Muscle of leg (tissue), 11 donors: ENCODE results near the gene GPR156. TPM values are rescaled to one million over a fixed set of nuclear protein-coding genes. Genes with fewer than 3 reads are reported as not detected.

Experiments
- DNase-seq: peaks from one replicate; pipeline ENCODE4 v3.0.0; 2013
- H3K27ac ChIP-seq: one replicate; pipeline ENCODE4 v1.5.1; 2013; ENCODE audit warnings: mild to moderate bottlenecking, low read length, control low read depth
- H3K27me3 ChIP-seq: one replicate; pipeline ENCODE4 v1.6.1; 2013; ENCODE audit warnings: low read length; ENCODE audit not compliant: control insufficient read depth, insufficient read depth
- H3K36me3 ChIP-seq: one replicate; pipeline ENCODE4 v1.6.1; 2013; ENCODE audit warnings: low read length; ENCODE audit not compliant: control insufficient read depth, insufficient read depth
- H3K4me1 ChIP-seq: one replicate; pipeline ENCODE4 v1.6.1; 2013; ENCODE audit warnings: low read length; ENCODE audit not compliant: control insufficient read depth, insufficient read depth
- H3K4me3 ChIP-seq: one replicate; pipeline ENCODE4 v1.5.1; 2013; ENCODE audit warnings: low read length, control low read depth
- H3K9me3 ChIP-seq: replicated peaks from 2 replicates; pipeline ENCODE4 v1.6.1; 2013; ENCODE audit warnings: low read depth, low read length; ENCODE audit not compliant: control insufficient read depth
- WGBS: methylation state at CpG from one replicate; pipeline ENCODE4 v1.1.5; 2013; ENCODE audit warnings: missing lambda C conversion rate; ENCODE audit not compliant: insufficient coverage; 5-methylcytosine and 5-hydroxymethylcytosine counted together
- polyA plus RNA-seq, 8 donors: library from polyadenylated mRNA; unstranded; fragments of 120-200 nt; gene quantifications; one replicate each; pipeline versions ENCODE4 v1.2.1 to v1.2.3, GENCODE V29; 2013; ENCODE audit warnings: inconsistent platforms in 1 of 8, low replicate concordance in 1 of 8; ENCODE audit not compliant: insufficient read length in 8 of 8, insufficient read depth in 1 of 8
- total RNA-seq: library from RNA; stranded (reverse); fragments of 120-200 nt; gene quantifications from one replicate; pipeline ENCODE4 v1.2.4, GENCODE V29; 2013

GPR156 gene
- total and polyA plus RNA-seq, 9 donors, result 1.6 to 3.1 (median 2.1) TPM

DNA sequence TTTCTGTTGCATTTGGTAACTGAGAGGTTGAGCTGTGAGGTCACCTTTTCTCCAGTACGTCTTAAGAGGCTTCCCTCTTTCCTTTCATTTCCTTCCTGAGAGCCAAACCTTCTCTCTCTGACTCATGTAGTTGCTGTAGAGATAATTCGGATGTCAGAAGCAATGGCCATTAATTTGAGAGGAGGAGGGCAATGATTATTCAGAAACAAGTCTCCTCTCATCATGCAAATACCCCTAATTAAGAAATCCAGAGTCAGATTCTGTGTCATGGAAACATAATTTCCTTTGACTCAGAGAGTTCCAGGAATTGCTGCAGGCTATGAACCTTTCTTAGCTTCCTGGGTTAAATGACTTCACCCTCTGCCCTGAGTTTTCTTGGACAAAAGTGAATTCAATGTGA, 131.7 kb downstream of the GPR156 start:
- H3K27me3 ChIP-seq, result no peaks in the 10 kb centered on the region
- H3K36me3 ChIP-seq, result no peaks in the 10 kb centered on the region
- H3K4me1 ChIP-seq, result no peaks in the 10 kb centered on the region
- H3K4me3 ChIP-seq, result no peak overlapping the region
- H3K27ac ChIP-seq, result no peak overlapping the region
- no CpG with 5 or more reads among the region's 2 CpGs for WGBS
- no peak for DNase-seq
- peaks cover 14% of the 10 kb centered on the region for H3K9me3 ChIP-seq

DNA sequence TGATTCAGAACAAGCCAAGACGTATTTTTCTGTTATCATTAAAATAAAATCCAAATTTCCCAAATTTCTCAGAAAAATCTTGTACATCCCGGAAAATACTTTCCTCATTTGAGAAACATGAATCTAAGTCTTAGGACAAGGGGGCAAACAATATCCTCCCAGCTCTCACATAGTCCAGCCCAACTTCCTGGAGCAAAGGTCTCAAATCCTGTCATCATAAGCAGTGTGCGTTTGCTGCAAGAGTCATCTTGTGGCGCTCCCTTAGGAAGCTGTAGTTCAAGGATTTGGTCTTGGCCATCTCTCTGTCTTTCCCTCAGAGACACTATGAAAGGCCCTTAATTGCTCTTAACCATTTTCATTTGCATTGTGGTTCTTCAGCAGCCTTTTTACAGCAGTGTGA, 133.2 kb downstream of the GPR156 start:
- Histone ChIP-seq H3K27me3 (no peaks in the 10 kb centered on the region), H3K27ac (no peak overlapping the region), H3K4me3 (no peak overlapping the region), H3K36me3 (no peaks in the 10 kb centered on the region), H3K9me3 (peaks cover 14% of the 10 kb centered on the region), H3K4me1 (no peaks in the 10 kb centered on the region)
- WGBS, result 61% methylated on average over 3 of the region's 4 CpGs
- DNase-seq, result no peak

DNA sequence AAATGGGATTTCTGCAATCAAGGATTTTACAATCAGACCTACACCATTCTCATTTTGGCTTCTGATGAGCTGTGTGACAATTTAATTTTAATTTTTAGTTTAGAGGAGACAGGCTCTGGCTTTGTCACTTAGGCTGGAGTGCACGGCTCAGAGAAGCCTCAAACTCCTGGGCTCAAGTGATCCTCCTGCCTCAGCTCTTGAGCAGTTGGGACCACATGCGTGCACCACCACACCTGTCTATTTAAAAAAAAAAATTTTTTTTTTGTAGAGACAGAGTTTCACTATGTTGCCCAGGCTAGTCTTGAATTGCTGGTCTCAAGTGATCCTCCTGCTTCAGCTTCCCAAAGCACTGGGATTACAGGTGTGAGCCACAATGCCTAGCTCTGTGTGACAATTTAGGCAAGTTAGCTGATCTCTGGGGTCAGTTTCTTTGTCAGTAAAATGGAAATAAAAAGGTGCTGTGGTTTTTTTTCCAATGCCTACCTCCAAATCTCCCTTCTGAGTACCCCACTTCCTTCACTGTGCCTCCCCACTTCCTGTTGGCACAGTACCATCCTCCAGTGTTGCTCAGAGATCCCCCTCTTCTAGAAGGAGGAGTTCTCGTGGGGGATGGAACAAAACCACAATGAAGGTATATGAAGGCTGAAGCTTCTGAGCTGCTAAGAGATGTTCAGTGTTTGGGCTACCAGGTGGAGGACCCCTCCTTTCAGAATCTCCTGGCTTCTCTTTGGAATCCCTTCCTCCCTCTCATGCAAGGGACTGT, 136.7 kb downstream of the GPR156 start:
- Histone ChIP-seq H3K4me3 (no peak overlapping the region), H3K4me1 (no peaks in the 10 kb centered on the region), H3K36me3 (no peaks in the 10 kb centered on the region), H3K27ac (no peak overlapping the region), H3K27me3 (no peaks in the 10 kb centered on the region), H3K9me3 (no peaks in the 10 kb centered on the region)
- DNase-seq, result no peak
- WGBS, result no CpG with 5 or more reads among the region's 3 CpGs

DNA sequence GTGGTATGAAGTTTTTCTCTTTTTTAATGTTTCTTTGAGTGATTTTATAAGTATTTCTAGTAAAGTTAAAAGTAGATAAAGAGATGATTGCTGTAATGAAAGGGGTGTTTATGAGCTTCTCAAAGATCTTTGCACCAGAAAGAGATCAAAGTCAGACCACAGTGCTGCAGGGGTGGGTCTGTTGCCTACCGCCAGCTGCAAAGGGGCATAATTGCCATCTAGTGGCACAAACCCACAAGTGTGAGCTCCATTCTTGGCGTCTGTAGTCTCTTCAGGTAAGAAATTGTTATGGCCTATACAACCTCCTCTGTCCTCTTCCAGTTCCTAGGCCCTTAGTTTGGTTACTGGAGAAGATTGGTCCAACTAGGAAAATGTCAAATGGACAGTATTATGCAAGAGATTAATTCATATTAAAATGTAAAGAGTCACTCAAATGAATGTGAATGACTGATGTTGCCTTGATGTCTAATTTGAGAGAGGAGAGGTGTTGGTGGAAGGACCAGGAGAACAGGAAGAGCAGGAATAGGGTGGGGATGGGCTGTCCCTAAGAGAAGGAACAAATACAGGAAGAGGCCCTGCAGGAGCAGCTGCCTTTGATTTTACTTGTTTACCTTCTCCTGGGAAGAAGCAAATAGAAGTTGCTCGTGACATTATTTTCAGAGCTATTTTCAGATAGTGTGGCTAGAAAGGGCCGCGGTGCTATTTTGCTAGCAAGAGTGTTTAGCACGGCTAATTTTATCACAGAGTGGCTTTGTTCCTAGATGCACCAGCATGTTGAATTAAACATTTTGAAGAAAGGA, 137.8 kb downstream of the GPR156 start:
- whole genome bisulfite sequencing, result 73% methylated on average over 4 of the region's 6 CpGs
- Histone ChIP-seq H3K27ac (no peak overlapping the region), H3K9me3 (no peaks in the 10 kb centered on the region), H3K4me1 (no peaks in the 10 kb centered on the region), H3K4me3 (no peak overlapping the region), H3K36me3 (no peaks in the 10 kb centered on the region), H3K27me3 (no peaks in the 10 kb centered on the region)
- DNase-seq, result peak; percentile 9

DNA sequence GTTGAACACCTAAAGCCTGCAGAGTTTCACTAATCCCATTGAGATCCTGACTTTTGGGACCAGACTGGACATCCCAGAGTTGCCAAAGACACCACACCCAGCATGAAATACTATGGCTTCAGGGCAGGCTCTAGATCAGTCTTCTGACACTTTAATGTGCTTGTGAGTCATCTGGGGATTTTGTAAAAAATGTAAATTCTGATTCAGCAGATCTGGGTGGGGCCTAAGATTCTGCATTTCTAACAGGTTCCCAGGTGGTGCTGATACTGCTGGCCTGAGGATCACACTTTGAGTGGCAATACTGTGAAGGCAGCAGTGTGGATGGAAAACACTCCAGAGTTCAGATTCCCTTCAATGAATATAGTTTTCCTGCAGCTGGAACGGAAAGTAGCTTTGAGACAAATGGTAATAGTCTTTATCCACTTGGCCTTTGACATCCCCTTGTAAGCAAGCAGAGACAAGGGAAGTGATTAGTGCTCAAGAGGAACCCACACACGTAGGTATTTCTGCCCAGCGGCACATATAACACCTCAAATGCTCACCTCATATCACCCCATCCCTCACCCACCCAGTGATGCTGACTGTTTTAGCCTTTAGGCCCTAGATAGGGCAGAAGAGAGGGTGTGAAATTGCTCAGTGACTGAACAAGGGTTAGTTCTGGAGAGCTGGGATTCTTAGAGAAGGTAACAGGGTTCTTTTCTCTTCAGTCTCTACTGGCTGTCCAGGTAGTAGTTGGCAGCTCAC, 139.3 kb downstream of the GPR156 start:
- no peak overlapping the region for H3K4me3 ChIP-seq
- H3K4me1 ChIP-seq, result no peaks in the 10 kb centered on the region
- no peaks in the 10 kb centered on the region for H3K36me3 ChIP-seq
- no peak for DNase-seq
- H3K27ac ChIP-seq, result no peak overlapping the region
- H3K27me3 ChIP-seq, result no peaks in the 10 kb centered on the region
- WGBS, result no CpG with 5 or more reads among the region's 3 CpGs
- no peaks in the 10 kb centered on the region for H3K9me3 ChIP-seq

DNA sequence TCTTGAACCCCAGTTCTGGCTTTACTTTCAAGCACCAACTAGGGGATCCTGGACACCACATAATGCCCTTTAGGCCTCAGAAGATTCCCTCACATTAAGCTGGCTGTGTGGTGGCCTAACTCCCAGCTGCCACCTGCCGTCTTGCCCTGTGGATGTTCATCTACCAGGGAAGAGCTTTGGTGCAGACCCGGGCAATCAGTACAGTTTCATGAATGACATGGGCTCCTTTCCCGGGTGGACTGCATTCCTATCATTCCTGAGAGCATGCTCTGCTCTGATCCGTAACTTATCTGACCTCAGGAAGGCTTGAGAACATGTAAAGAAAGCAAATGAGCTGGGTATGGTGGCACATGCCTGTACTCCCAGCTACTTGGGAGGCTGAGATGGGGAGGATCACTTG, 140.8 kb downstream of the GPR156 start:
- no peaks in the 10 kb centered on the region for H3K36me3 ChIP-seq
- DNase-seq, result no peak
- H3K27me3 ChIP-seq, result no peaks in the 10 kb centered on the region
- H3K27ac ChIP-seq, result no peak overlapping the region
- H3K4me3 ChIP-seq, result no peak overlapping the region
- no peaks in the 10 kb centered on the region for H3K4me1 ChIP-seq
- H3K9me3 ChIP-seq, result no peaks in the 10 kb centered on the region
- WGBS, result 65% methylated on average over 4 of the region's 4 CpGs

DNA sequence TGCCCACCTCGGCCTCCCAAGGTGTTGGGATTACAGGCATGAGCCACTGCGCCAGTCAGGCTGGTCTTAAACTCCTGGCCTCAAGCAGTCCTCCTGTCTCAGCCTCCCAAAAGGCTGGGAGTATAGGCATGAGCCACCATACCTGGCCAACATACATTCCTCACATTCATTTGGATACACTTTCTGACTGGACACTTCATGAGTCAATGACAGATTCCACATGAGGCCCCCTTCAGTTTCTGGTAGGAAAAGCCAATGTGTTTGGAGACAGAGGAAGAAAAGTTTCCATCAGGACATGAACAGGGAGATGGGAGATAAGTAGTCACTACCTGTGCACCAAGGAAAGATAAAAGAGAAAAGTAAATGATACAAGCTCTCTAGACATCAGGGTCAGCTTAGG, 141.3 kb downstream of the GPR156 start:
- 80% methylated on average over 2 of the region's 2 CpGs for WGBS
- Histone ChIP-seq H3K4me1 (no peaks in the 10 kb centered on the region), H3K27me3 (no peaks in the 10 kb centered on the region), H3K4me3 (no peak overlapping the region), H3K36me3 (no peaks in the 10 kb centered on the region), H3K27ac (no peak overlapping the region), H3K9me3 (no peaks in the 10 kb centered on the region)
- no peak for DNase-seq

DNA sequence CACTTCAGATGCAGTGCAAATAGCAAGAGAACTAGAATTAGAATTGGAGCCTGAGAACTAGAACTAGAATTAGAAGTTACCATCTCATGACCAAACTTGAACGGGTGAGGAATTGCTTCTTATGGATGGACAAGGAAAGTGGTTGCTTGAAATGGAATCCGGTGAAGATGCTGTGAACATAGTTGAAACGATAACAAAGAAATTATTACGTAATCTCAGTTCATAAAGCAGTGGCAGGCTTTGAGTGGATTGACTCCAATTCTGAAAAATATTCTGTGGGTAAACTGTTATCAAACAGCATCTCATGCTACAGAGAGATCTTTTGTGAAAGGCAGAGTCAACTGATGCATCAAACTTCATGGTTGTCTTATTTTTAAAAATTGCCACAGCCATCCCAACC, 142.8 kb downstream of the GPR156 start:
- Histone ChIP-seq H3K9me3 (no peaks in the 10 kb centered on the region), H3K27ac (no peak overlapping the region), H3K36me3 (no peaks in the 10 kb centered on the region), H3K4me3 (no peak overlapping the region), H3K4me1 (no peaks in the 10 kb centered on the region), H3K27me3 (no peaks in the 10 kb centered on the region)
- 97% methylated on average over 4 of the region's 4 CpGs for WGBS
- no peak for DNase-seq

DNA sequence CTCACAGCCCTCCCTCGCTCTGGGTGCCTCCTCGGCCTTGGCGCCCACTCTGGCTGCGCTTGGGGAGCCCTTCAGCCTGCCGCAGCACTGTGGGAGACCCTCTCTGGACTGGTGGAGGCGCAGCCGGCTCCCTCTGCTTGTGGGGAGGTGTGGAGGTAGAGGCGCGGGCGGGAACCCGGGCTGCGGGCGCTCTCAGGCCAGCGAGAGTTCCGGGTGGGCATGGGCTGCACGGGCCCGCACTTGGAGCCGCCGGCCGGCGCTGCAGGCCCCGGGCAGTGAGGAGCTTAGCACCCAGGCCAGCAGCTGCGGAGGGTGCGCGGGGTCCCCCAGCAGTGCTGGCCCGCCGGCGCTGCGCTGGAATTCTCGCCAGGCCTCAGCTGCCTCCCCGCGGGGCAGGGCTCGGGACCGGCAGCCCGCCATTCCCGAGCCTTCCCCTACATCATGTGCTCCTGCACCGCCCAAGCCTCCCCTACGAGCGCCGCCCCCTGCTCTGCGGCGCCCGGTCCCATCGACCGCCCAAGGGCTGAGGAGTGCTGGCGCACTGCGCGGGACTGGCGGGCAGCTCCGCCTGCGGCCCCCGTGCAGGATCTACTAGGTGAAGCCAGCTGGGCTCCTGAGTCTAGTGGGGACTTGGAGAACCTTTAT, 144.8 kb downstream of the GPR156 start:
- DNase-seq, result no peak
- H3K27me3 ChIP-seq, result no peaks in the 10 kb centered on the region
- H3K36me3 ChIP-seq, result no peaks in the 10 kb centered on the region
- no peaks in the 10 kb centered on the region for H3K4me1 ChIP-seq
- 96% methylated on average over 45 of the region's 52 CpGs for WGBS
- H3K4me3 ChIP-seq, result no peak overlapping the region
- no peak overlapping the region for H3K27ac ChIP-seq
- H3K9me3 ChIP-seq, result no peaks in the 10 kb centered on the region

DNA sequence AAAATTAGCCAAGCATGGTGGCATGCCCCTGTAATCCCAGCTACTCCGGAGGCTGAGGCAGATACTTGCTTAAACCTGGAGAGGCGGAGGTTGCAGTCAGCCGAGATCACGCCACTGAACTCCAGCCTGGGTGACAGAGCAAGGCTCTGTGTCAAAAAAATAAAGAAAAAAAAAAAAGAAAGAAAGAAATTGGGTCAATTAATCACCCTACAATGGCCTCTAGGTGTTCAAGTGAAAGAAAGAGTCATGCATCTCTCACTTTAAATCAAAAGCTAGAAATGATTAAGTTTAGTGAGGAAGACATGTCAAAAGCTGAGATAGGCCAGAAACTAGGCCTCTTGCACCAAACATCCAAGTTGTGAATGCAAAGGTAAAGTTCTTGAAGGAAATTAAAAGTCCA, 145.9 kb downstream of the GPR156 start:
- Histone ChIP-seq H3K36me3 (no peaks in the 10 kb centered on the region), H3K4me3 (no peak overlapping the region), H3K4me1 (no peaks in the 10 kb centered on the region), H3K9me3 (no peaks in the 10 kb centered on the region), H3K27ac (no peak overlapping the region), H3K27me3 (no peaks in the 10 kb centered on the region)
- DNase-seq, result no peak
- 83% methylated on average over 1 of the region's 4 CpGs for WGBS
